Epidermal melanocyte (primary cell): ENCODE data around the gene RAD51B.
"Not testable (repeated sequence)": the region's sequence is repeated elsewhere in the genome, so short reads cannot be mapped to it uniquely, and the experiment has no call there.

Experiments used
- DNase-seq: peaks from one replicate; pipeline ENCODE4 v3.0.0; 2011; ENCODE audit warnings: low spot score; ENCODE audit not compliant: insufficient read length

RAD51B gene

DNA sequence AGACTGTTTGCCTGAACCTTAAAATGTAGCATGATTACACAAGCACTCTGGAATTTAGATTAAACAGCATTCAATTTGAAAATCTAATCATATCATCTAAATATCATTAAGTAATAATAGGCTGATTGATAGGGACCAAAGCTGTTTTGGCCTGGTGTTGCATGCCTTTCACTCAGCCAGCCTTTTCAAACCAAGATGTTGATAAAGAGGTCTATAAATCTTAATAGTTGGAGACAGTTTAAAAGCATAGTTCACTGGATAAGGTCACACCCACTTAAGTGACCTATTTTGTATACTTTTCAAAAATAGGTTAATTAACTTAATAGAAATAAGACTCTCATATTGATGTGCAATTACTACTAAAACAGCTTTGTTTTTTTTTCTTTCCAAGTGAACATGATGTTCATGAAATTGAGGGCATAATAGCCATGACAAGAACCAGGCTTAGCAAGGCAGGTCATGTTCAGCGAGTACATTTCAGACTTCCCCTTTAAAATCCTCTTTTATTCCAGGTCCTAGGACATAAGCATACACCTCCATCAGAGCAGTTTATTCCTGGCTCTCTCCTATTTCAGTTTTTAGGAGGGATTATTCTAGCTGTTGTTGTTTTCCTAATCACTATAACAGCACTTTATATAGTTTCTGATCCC lies 349.0 kb downstream of the RAD51B start:
- DNase-seq, result no peak

DNA sequence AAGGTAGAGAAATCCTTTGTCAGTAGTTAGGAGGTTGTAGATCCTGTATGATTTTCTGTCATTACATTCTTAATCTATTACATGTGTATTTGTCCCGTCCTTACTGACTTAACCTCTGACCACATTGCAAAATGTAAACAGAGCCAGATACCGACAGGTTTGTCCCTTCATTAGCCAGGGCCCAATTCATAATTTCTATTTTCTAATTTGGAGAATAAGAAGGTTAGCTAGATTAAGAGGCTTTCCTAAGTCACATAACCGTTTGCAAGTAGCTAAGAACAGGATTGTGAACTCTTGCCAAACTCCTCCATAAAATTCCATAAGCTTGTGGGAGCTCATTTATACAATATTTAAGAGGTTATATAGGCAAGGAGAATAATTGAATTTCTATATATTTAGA lies 352.6 kb downstream of the RAD51B start:
- DNase-seq, result no peak

DNA sequence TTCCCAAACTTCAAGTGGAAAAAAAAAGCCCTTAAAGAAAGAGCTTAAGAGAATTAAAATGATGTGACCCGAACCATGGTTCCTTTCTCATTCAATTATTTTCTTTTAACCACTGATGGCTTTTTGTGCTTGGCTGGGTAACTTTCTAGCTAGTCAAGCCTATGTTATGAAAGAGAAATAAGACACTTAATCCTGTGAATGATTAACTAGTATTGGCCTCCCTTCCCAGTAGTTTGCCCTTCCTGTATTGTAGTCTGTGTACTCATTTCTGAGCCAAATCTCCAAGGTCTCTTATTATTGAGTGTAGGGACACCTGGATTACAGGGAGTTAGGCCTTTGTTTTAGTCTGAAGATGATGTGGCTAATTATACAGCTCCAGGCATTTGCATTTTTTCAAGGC lies 353.0 kb downstream of the RAD51B start:
- no peak for DNase-seq

DNA sequence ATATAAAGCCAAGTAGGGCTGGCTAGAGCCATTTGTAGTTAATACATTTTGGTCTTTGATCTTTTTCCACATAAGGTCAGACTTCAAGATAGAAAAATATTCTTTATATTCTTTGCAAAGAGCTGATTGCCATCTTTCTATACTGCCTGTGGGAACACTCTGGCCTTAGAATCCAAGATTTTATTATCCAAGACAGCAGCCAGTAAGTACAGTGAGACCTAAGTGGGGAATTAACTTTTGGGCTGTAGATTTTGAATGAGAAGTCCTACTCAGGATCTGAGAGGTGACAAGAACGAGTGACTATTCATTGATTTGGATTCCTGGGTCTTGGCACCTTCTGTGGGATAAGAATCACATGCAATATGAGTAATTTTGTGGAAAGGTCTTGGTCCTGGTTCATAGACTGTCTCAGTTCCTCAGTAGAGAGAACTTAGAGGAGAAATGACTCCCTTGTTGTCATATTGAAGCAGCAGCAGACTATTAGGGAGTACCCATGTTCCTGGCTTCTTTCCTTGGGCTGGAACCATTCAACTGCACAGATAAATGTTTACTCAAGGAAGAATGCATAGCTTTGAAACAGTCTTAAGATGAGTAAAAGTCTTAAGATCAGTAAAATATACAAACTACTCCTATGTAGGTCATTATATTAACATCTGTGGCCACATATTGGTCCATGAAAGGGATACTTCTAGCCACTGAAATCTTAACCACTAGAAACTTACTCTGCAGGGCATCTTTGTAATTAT lies 353.8 kb downstream of the RAD51B start:
- no peak for DNase-seq

DNA sequence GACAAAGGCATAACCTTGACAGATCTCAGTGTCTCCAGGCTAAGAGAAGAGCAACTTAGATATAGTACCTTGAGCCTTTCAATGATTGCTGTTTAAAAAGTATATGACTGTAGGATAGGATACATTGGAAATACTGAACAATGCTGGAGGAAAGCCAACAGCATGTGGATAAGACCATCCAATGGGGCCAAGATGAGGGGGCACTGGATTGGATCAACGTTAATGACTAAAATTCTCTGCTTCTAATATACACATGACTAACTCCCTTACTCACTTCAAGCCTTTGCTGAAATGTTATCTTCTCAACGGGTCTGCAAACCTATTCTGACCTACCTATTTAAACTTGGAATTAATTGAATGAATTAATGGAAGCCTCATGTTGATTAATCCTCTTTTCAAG lies 354.9 kb downstream of the RAD51B start:
- no peak for DNase-seq

DNA sequence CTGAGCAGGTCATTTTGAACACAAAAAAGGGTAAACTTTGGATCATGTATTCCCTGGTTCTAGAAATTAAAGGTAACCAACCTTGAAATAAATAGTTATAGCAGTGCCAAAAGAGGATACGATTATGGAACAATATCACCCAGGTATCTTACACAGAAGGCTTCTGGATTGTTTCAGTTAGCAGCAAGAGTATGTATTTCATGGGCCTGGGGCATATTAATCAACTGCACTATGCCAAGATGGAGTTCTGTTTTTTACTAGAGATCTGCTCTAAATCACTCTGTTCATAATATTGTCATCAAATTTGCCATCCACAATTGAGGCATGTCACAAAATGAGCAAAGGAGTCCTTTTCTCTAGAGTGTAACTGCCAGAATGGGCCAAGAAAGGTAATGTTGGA lies 357.1 kb downstream of the RAD51B start:
- DNase-seq, result no peak

DNA sequence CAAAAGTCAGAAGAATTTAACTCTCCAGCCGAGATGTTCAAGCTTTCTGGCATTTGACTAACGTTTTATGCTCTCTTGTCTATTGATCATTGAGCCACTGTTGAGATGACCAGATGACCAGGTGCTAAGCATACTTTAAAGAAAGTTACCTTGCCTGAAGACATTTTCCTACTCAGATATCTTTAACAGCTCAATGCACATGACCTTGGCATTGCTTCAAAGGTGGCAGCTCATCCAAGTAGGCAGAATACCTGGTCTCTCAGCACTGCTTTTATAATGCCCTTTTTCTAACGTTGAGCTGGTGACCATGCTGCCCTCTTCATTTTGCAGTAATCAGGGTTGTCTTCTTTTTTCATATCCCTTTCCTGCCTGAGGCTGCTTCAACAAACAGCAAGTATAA lies 358.1 kb downstream of the RAD51B start:
- no peak for DNase-seq

DNA sequence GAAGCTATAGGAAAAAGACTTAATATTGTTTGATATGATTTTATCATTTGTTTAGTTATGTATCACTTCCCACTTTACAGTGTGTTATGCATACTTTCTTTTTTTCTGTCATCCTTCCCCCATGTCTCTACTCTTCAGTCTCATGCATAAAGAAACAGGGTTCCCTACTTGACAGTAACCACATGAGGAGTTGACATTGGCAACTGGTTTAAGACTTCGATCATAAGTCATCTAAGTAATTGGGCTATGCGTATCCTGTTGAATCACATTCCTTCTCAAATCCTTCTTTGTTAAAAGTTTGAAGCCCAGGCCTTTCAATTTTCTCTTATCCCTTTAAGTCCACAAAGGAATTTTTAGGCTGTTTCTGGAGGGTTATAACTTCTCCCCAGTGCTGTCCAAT lies 358.7 kb downstream of the RAD51B start:
- DNase-seq, result no peak

DNA sequence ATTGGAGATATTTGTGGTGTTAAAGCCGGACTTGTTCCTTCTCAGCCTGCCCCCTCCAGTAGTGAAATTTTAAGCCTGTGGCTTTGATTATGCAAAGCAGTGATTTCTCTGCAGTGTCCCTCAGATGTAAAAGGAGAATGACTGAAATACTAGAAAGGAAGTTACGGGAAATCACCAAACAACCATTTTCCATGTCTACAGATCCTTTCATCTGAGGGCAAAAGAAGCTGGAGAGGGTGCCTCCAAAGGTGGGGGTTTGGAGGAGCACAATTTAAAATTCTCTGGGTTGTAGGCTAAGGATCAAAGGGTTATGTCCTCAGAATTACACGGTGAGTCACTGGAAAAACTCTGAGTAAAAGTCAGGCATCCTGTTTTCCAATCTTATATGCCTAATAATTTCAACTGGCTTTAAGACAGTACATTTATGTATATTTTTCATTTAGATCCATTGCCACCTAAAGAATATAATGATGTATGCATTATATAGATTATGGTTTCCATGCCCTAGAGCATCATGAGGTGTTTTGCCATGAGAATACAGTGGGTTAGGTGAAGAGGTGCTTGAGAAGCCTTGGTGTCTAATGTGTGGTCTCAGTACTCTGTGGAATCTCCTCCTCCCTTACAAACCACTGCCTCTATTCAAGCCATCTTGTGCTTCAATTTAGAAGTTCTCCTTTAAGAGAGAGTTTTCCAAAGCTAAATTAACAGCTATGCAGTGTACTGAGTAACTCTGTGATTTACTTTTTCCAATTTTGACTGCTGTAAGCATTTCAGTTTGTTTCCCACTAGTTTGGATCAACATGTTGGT lies 362.1 kb downstream of the RAD51B start:
- no peak for DNase-seq

DNA sequence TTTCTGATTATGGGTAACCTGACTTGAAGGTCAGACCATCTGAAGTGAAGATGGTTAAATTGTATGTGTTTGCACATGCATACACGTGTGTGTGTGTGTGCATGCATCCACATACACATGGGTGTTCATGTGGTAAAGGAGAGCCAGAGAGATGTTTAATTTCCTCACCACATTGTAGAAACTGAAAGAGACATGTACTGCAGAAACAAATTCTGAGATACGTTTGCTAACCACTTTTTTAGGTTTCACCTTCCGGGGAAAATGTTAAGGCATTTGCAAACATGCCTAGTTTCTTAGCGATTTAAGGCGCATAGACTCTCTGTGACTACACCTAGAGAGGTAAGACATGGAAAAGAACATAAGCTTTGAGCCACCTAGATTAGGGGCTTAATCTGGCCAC lies 362.9 kb downstream of the RAD51B start:
- no peak for DNase-seq

DNA sequence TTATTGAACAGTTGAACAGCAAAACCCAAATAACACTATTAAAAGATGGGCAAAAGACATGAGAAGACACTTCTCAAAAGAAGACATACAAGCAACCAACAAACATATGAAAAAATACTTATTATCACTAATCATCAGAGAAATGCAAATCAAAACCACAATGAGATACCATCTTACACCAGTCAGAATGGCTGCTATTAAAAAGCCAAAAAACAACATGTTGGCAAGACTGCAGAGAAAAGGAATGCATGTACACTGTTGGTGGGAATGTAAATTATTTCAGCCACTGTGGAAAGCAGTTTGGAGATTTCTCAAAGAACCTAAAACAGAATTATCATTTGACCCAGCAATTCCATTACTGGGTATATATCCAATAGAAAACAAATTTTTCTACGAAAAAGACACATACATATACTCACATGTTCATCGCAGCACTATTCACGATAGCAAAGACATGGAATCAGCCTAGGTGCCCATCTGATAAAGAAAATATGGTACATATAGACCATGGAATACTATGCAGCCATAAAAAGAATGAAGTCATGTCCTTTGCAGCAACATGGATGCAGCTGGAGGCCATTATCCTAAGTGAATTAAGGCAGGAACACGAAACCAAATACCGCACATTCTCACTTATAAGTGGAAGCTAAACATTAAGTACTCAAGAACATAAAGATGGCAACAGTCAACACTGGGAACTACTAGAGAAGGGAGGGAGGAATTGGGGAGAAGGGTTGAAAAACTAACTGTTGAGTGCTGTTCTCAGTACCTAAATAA lies 367.1 kb downstream of the RAD51B start:
- DNase-seq, result not testable (repeated sequence)

DNA sequence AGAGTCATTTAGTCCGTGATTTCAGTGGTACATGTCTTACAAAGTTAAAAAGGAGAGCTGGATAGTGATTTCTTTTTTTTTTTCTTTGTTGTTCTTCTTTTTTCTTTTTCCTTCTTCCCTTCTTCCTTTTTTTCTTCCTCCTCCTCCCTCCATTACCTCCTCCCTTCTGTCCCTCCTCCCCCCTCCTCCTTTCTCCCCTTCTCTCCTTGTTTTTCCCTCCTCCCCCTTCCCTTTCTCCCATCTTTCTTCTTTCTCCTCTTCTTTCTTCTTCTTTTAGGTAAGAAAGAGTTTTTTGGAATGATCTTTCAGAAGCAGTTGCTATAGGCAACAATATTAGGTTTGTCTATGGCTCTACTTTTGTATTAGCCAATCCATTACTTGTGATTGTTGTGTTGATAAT lies 368.6 kb downstream of the RAD51B start:
- DNase-seq, result no peak

DNA sequence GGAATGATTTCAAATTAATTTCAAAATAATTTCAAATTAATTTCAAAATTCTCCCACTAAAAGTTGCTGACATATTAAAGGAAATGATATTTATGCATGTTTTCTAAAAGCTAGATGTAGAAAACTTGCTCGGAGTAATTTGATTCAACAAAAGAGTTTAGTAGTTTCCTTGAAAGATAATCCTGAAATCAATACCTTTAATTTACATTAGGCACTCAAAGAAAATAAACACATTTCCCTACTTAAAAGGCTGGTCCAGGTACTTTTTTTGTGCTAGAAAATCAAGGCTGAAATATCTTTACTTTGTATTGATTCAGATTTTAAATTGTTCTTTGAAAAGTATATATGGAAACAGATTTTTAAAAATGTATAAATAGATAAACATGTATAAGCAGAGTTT lies 370.5 kb downstream of the RAD51B start:
- no peak for DNase-seq

DNA sequence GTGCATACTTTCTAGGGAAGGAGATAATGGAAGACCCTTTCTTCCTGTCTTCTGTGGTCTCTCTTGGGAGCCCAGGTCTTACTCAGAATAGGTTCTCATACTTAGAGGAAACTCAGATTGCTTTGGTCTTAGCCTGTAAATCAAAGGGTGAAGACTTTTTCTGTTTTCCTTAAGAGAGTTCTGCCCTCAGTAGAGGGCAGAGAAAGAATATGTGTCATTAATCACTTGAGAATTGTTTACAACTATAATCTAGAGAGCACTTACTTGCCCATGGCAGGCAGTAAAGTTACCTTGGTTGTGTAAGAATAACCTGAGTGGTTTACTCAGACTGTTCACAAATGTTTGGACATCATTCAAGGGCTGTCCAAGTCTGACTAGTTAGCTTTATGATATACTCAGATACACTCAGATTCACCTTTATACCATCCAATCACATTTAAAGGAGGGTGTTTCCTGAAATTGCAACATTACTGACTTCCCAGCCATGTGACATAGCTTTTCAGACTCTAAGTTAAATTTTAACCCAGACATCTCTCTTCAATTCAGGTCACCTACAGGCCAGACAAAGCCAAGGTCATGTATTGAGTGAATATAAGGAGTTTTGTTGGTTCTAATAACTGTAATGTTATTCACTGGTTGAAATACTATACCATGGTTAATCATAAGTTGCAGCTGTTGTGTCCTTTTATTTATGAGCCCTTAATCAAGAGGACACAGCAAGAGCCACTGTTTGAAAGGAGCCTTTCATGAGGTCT lies 372.2 kb downstream of the RAD51B start:
- DNase-seq, result no peak

DNA sequence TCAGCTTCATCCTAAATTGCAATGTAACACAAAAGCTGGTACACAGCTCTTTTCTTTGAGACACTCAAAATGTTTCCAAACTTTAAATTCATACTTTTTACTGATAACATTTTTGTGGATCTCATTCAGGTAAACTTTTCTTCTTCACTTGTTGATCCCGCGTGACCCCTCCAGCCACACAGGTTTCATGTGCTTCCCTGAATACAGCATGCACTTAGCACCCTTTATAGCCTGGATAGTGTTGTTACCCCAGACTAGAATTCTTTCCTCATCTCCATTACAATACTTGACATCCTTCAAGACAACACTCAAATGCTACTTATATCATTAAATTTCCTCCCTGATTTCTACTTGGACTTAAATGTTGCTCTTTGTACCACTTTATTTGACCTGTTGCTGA lies 373.4 kb downstream of the RAD51B start:
- DNase-seq, result no peak

DNA sequence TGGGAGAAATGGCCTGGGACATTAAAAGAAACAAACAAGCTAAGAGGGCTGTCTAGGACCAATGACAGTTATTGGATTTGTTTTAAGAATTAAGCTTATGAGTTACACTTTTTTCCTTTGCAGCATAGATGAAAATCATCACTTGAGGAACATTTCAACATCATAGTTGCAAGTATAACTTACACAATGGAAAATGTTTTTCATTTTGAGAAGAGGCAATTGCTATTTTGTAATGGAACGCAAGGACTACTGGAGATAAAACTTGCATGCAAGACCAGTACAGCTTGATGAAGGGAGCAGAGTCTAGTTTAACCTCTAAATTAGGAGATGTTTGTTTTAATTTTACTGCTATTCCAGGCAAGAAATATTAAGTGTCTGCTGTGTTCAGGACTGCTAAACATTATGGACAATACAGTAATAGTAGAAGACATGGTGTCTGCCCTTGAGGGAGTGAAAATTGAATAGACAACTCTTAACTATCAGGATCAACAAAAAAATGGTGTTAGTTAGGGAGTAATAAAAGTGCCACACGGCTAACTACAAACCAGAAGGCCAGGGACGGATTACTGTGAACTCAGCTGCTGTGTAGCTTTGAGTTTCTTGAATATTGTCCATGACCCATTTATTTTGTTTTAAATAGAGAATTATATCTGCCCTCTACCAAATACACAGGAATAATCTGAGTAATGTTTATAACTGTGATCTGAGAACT lies 374.5 kb downstream of the RAD51B start:
- no peak for DNase-seq

DNA sequence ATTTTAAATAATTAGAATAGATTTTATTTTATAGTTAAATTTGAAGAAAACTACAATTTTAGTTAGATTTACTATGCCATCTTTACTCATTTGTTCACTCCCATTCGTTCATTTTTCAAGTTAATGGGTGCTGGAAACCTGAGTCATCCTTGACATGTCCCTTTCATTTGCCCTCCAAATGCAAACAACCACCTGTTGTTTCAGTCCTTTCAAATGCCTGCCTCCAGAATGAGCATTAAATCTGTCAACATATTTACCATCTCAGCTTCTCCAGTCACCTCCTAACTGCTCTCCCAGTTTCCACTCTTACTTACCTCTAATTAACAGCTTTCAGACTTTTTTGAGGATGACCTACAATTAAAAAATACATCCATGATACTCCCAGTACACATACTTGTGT lies 375.5 kb downstream of the RAD51B start:
- DNase-seq, result no peak

DNA sequence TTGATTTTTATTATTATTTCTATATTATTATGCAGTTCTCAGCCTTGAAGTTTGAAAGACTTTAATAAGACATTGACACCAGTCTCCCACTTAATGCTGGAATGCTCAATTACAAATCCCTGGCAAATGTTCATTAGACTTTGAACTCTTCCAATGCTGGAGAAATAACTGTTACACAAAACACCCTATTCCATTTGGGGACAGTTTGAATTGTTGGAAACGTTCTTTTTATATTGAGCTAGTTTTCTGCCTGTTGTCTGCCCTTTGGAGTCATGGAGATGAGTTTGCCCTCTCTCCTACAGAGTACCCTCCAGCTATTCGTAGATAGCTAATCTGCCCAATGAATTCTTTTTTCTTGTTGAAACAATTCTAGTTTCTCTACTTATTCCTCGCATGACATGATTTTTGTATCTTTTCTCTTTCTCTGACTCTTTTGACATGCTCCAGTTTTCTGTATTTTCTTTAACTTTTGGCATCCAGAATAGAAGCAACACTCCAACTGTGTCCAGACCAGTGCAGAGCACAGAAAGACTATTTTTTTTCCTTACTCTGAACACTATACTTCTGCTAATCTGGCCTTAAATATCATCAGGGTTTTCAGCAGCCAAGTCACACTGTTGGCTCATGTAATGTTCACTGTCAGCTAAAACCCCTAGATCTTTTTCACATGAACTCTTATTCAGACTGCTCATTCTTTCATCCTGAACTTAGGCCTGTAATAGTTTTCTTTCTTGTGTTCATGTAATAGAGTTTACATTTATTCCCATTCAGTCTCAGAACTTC lies 379.3 kb downstream of the RAD51B start:
- no peak for DNase-seq

DNA sequence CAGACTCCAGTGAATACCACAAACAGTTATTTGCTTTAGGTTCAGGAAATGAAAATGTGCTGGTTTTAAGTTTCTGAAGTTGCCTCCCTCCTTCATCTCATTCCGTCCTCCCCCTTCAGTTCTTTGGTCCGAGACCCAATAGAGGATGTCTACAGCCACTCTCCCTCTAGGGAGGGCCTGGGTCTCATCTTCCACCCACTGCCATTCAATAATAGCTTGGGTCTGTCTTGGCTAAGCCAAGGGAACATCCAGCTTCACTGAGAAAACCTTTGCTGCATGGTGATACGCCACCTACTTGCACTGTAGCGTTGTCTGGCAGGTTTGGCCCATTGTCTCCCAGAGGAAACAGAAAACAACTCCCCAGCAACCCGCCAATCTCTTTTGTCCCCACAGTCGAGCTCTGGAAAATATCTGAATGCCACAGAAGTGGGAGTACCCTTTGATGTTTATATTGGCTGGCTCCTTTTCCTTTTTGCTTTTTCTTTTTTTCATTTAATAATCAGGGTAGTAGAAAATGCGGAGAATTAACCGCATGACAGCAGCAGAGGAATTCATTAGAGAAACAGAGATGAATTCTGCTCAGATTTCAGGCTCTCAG lies 380.1 kb downstream of the RAD51B start:
- DNase-seq, result no peak
